UCSD-AML1 (cell line): ENCODE results near the gene HTR2C.
"Not testable (repeated sequence)": the region's sequence is repeated elsewhere in the genome, so short reads cannot be mapped to it uniquely, and the experiment has no call there.

Experiments
- DNase-seq: peaks from one replicate; lab custom pipeline; 2025; ENCODE audit not compliant: unreplicated experiment; lab: John Stamatoyannopoulos, UW

HTR2C gene

GRCh38 chrX:114712466-114712865, 128.6 kb downstream of the HTR2C start:
- no peak for DNase-seq

GRCh38 chrX:114715096-114715495, 131.2 kb downstream of the HTR2C start:
- no peak for DNase-seq

GRCh38 chrX:114717921-114718320, 134.0 kb downstream of the HTR2C start:
- DNase-seq = no peak

- DNase-seq = no peak
Measured at GRCh38 chrX:114766541-114766940, 182.7 kb downstream of the HTR2C start.

GRCh38 chrX:114774691-114775090, 190.8 kb downstream of the HTR2C start:
- no peak for DNase-seq

GRCh38 chrX:114782925-114783324, 199.0 kb downstream of the HTR2C start:
- no peak for DNase-seq

GRCh38 chrX:114787061-114787460, 203.2 kb downstream of the HTR2C start:
- DNase-seq = no peak

- no peak for DNase-seq
Measured at GRCh38 chrX:114797494-114797893, 213.6 kb downstream of the HTR2C start.

GRCh38 chrX:114798907-114799306, 215.0 kb downstream of the HTR2C start:
- DNase-seq = no peak

GRCh38 chrX:114800719-114801118, 216.8 kb downstream of the HTR2C start:
- no peak for DNase-seq

GRCh38 chrX:114819509-114819908, 235.6 kb downstream of the HTR2C start:
- DNase-seq = no peak

- no peak for DNase-seq
Measured at GRCh38 chrX:114841051-114841450, 257.2 kb downstream of the HTR2C start.

GRCh38 chrX:114842181-114842580, 258.3 kb downstream of the HTR2C start:
- no peak for DNase-seq

- no peak for DNase-seq
Measured at GRCh38 chrX:114889481-114889880, 305.6 kb downstream of the HTR2C start.

- DNase-seq = no peak
Measured at GRCh38 chrX:114903618-114904017, 319.7 kb downstream of the HTR2C start.

- no peak for DNase-seq
Measured at GRCh38 chrX:114905251-114905650, 321.4 kb downstream of the HTR2C start.

- DNase-seq = no peak
Measured at GRCh38 chrX:114906984-114907510, 323.2 kb downstream of the HTR2C start.

GRCh38 chrX:114924423-114924822, 340.5 kb downstream of the HTR2C start:
- no peak for DNase-seq

GRCh38 chrX:114924856-114925255, 341.0 kb downstream of the HTR2C start:
- DNase-seq = no peak

GRCh38 chrX:114930227-114930626, 346.3 kb downstream of the HTR2C start:
- DNase-seq = no peak

- no peak for DNase-seq
Measured at GRCh38 chrX:114932550-114932949, 348.7 kb downstream of the HTR2C start.

- not testable (repeated sequence) for DNase-seq
Measured at GRCh38 chrX:114933291-114933690, 349.4 kb downstream of the HTR2C start.

- DNase-seq = not testable (repeated sequence)
Measured at GRCh38 chrX:114937090-114937489, 353.2 kb downstream of the HTR2C start.

GRCh38 chrX:114952696-114953095, 368.8 kb downstream of the HTR2C start:
- no peak for DNase-seq
